HG02798 (cell line): ENCODE measurements around the gene CATSPERB.
"Not testable (repeated sequence)": the region's sequence is repeated elsewhere in the genome, so short reads cannot be mapped to it uniquely, and the experiment has no call there.

Experiments used
- ATAC-seq: cut with Tn5 transposase; IDR thresholded peaks from one replicate; pipeline ENCODE4 v1.9.1; 2021; ENCODE audit warnings: mild to moderate bottlenecking; ENCODE audit not compliant: unreplicated experiment, poor library complexity

CATSPERB gene

GRCh38 chr14:91585856-91586255, 146.0 kb downstream of the CATSPERB start:
- ATAC-seq = no peak

- ATAC-seq = no peak
These were observed 149.1 kb downstream of the CATSPERB start for GRCh38 chr14:91582761-91583160.

GRCh38 chr14:91580876-91581577, 150.9 kb downstream of the CATSPERB start:
- no peak for ATAC-seq

- ATAC-seq = no peak
These were observed 154.2 kb downstream of the CATSPERB start for GRCh38 chr14:91577632-91578233.

GRCh38 chr14:91575469-91576208, 156.2 kb downstream of the CATSPERB start:
- no peak for ATAC-seq

GRCh38 chr14:91573894-91574837, 157.7 kb downstream of the CATSPERB start:
- peak; percentile 72 for ATAC-seq

- ATAC-seq = no peak
These were observed 158.4 kb downstream of the CATSPERB start for GRCh38 chr14:91573528-91573893.

- ATAC-seq = no peak
These were observed 161.9 kb downstream of the CATSPERB start for GRCh38 chr14:91570021-91570420.

GRCh38 chr14:91569301-91569700, 162.6 kb downstream of the CATSPERB start:
- no peak for ATAC-seq

- ATAC-seq = no peak
These were observed 163.3 kb downstream of the CATSPERB start for GRCh38 chr14:91568626-91569025.

- not testable (repeated sequence) for ATAC-seq
These were observed 164.1 kb downstream of the CATSPERB start for GRCh38 chr14:91567827-91568226.

- no peak for ATAC-seq
These were observed 176.4 kb downstream of the CATSPERB start for GRCh38 chr14:91555531-91555930.

- no peak for ATAC-seq
These were observed 177.2 kb downstream of the CATSPERB start for GRCh38 chr14:91554535-91555332.

GRCh38 chr14:91548108-91548507, 183.8 kb downstream of the CATSPERB start:
- ATAC-seq = no peak

- no peak for ATAC-seq
These were observed 185.8 kb downstream of the CATSPERB start for GRCh38 chr14:91545946-91546716.

GRCh38 chr14:91545204-91545603, 186.7 kb downstream of the CATSPERB start:
- no peak for ATAC-seq

GRCh38 chr14:91536327-91536726, 195.6 kb downstream of the CATSPERB start:
- ATAC-seq = no peak

GRCh38 chr14:91534059-91534458, 197.8 kb downstream of the CATSPERB start:
- ATAC-seq = not testable (repeated sequence)

- ATAC-seq = no peak
These were observed 198.3 kb downstream of the CATSPERB start for GRCh38 chr14:91533623-91534022.
